Limb (tissue), 2 donors: Measurements from ENCODE around the gene GALNT7.

Experiments used
- DNase-seq, 2 donors: peaks; one replicate each; pipeline ENCODE4 v3.0.0-alpha.2; 2016; ENCODE audit errors: extremely low spot score in 2 of 2

The GALNT7 gene

GRCh38 chr4:173233857-173234256, 65.2 kb downstream of the GALNT7 start:
- no peak for DNase-seq

GRCh38 chr4:173235050-173235449, 66.4 kb downstream of the GALNT7 start:
- DNase-seq = no peak

- no peak for DNase-seq
These were observed 67.7 kb downstream of the GALNT7 start for GRCh38 chr4:173236301-173236700.

GRCh38 chr4:173237152-173237551, 68.5 kb downstream of the GALNT7 start:
- DNase-seq = no peak

GRCh38 chr4:173237762-173238161, 69.2 kb downstream of the GALNT7 start:
- DNase-seq = no peak

- DNase-seq = no peak
These were observed 72.1 kb downstream of the GALNT7 start for GRCh38 chr4:173240696-173241095.

GRCh38 chr4:173242466-173243250, 74.0 kb downstream of the GALNT7 start:
- DNase-seq = no peak

- no peak for DNase-seq
These were observed 74.7 kb downstream of the GALNT7 start for GRCh38 chr4:173243321-173243720.

- DNase-seq = peak in 1 of 2 donors; percentile 29
These were observed 75.5 kb downstream of the GALNT7 start for GRCh38 chr4:173243917-173244658.

- DNase-seq = no peak
These were observed 77.3 kb downstream of the GALNT7 start for GRCh38 chr4:173245952-173246351.

- DNase-seq = no peak
These were observed 78.1 kb downstream of the GALNT7 start for GRCh38 chr4:173246719-173247118.

- DNase-seq = no peak
These were observed 78.7 kb downstream of the GALNT7 start for GRCh38 chr4:173247321-173247720.

GRCh38 chr4:173248690-173249089, 80.1 kb downstream of the GALNT7 start:
- no peak for DNase-seq

- peak; percentile 45 to 75 for DNase-seq
These were observed 83.7 kb downstream of the GALNT7 start for GRCh38 chr4:173252024-173252935.

GRCh38 chr4:173253561-173253960, 85.0 kb downstream of the GALNT7 start:
- no peak for DNase-seq

GRCh38 chr4:173254646-173255045, 86.0 kb downstream of the GALNT7 start:
- DNase-seq = no peak

GRCh38 chr4:173256825-173257224, 88.2 kb downstream of the GALNT7 start:
- DNase-seq = no peak

GRCh38 chr4:173257732-173258717, 89.4 kb downstream of the GALNT7 start:
- peak; percentile 66 to 77 for DNase-seq

GRCh38 chr4:173258866-173259265, 90.3 kb downstream of the GALNT7 start:
- DNase-seq = no peak

GRCh38 chr4:173259310-173259709, 90.7 kb downstream of the GALNT7 start:
- no peak for DNase-seq

GRCh38 chr4:173261052-173261451, 92.4 kb downstream of the GALNT7 start:
- no peak for DNase-seq
